ENCODE results near the gene RFX2.
"Not testable (repeated sequence)": the region's sequence is repeated elsewhere in the genome, so short reads cannot be mapped to it uniquely, and the experiment has no call there.

The RFX2 gene

GRCh38 chr19:6073858-6074708 lies 36.2 kb downstream of the RFX2 start:
- no peak for DNase-seq

- DNase-seq, result not testable (repeated sequence)
Observed at GRCh38 chr19:6073233-6073632, 37.1 kb downstream of the RFX2 start.

- no peak for DNase-seq
Observed at GRCh38 chr19:6071875-6072274, 38.4 kb downstream of the RFX2 start.

- no peak for DNase-seq
Observed at GRCh38 chr19:6070720-6071485, 39.4 kb downstream of the RFX2 start.

- no peak for DNase-seq
Observed at GRCh38 chr19:6070207-6070681, 40.1 kb downstream of the RFX2 start.

- DNase-seq, result no peak
Observed at GRCh38 chr19:6069268-6069791, 41.0 kb downstream of the RFX2 start.

- no peak for DNase-seq
Observed at GRCh38 chr19:6068711-6069110, 41.6 kb downstream of the RFX2 start.

GRCh38 chr19:6067975-6068374 lies 42.3 kb downstream of the RFX2 start:
- no peak for DNase-seq

- DNase-seq, result peak; percentile 61
Observed at GRCh38 chr19:6066661-6067646, 43.3 kb downstream of the RFX2 start.

- no peak for DNase-seq
Observed at GRCh38 chr19:6065685-6066374, 44.5 kb downstream of the RFX2 start.

GRCh38 chr19:6064336-6065073 lies 45.8 kb downstream of the RFX2 start:
- no peak for DNase-seq

- no peak for DNase-seq
Observed at GRCh38 chr19:6063576-6064335, 46.5 kb downstream of the RFX2 start.

GRCh38 chr19:6062961-6063575 lies 47.2 kb downstream of the RFX2 start:
- DNase-seq, result no peak

- no peak for DNase-seq
Observed at GRCh38 chr19:6062274-6062673, 48.0 kb downstream of the RFX2 start.

- DNase-seq, result no peak
Observed at GRCh38 chr19:6061376-6062130, 48.7 kb downstream of the RFX2 start.

- no peak for DNase-seq
Observed at GRCh38 chr19:6060600-6061375, 49.5 kb downstream of the RFX2 start.

- no peak for DNase-seq
Observed at GRCh38 chr19:6059988-6060599, 50.2 kb downstream of the RFX2 start.
